ENCODE data around the gene RFX4.

DNA sequence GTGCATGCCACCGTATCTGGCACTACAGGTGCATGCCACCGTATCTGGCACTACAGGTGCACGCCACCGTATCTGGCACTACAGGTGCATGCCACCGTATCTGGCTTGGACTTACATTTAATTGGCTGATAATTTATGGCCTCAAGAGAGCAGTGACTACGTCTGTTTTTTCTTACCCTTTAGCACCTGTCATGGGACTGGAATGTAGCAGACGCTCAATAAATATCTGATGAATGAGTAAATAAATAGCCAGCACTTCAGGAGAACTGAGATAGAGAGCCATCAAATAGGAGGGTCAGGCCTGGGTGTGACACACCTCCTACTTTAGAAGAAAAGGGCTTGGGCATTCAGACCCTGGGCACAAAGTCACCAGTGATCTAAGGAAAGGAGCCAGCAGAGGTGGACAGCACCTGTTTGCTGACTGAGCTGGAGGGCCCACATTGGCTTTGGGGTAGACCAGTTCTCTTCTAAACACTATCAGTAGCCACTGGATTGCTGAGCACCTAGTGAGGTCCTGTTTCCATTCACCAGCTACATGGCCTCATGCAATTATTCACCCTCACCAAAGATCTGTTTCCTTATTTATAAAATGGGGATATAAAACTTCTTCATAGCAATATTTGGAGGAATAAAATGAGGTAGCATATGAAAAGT, 50.1 kb downstream of the RFX4 start:
- TF ChIP-seq POLR2A (IDR thresholded peaks at IDR 0.05) (no peak), CTCF (IDR thresholded peaks at IDR 0.05 in 4 of 5, conservative IDR thresholded peaks at IDR 0.05 in 1 of 5) (no peak)

Measured in gastrocnemius medialis (tissue), 4 donors.